T-helper 1 cell treated with Interleukin-12 subunit alpha and Interleukin-12 subunit beta and Interleukin-4 antibody, amounts not matched to agents 30 ng/mL and 1 ng/mL, for 36 hours (primary cell): ENCODE data around the gene HVCN1. TPM values are rescaled to one million over a fixed set of nuclear protein-coding genes. Genes with fewer than 3 reads are reported as not detected.
"Not testable (repeated sequence)": the region's sequence is repeated elsewhere in the genome, so short reads cannot be mapped to it uniquely, and the experiment has no call there.

Experiments
- intact Hi-C: fragments of 100-400 bp; cut with micrococcal nuclease; formaldehyde crosslinking; loops from one replicate; pipeline ENCODE4 v1.15.1; 2024
- total RNA-seq: library from RNA; stranded (reverse); gene quantifications from 2 replicates; pipeline ENCODE4 v1.2.3, GENCODE V29; 2022

The HVCN1 gene
- total RNA-seq, 1 donor from 2014 or later, result 8.9 TPM

GRCh38 chr12:110670161-110670701, 18.7 kb downstream of the HVCN1 start:
- intact Hi-C loops, result loop anchor here (1.0 kb wide), 2 partner anchors 19 to 156 kb away; partner anchors contain the start of gene HVCN1

- intact Hi-C loops, result no loop called here
Observed at GRCh38 chr12:110669193-110669502, 19.8 kb downstream of the HVCN1 start.

GRCh38 chr12:110668480-110669192, 20.3 kb downstream of the HVCN1 start:
- intact Hi-C loops, result no loop called here

GRCh38 chr12:110667671-110668070, 21.2 kb downstream of the HVCN1 start:
- intact Hi-C loops, result no loop called here

- intact Hi-C loops, result no loop called here
Observed at GRCh38 chr12:110666892-110667291, 22.0 kb downstream of the HVCN1 start.

- intact Hi-C loops, result no loop called here
Observed at GRCh38 chr12:110661337-110661972, 27.5 kb downstream of the HVCN1 start.

- intact Hi-C loops, result no loop called here
Observed at GRCh38 chr12:110658878-110659277, 30.0 kb downstream of the HVCN1 start.

- intact Hi-C loops, result no loop called here
Observed at GRCh38 chr12:110658242-110658641, 30.7 kb downstream of the HVCN1 start.

- intact Hi-C loops, result no loop called here
Observed at GRCh38 chr12:110657747-110658146, 31.2 kb downstream of the HVCN1 start.

GRCh38 chr12:110656071-110656655, 32.8 kb downstream of the HVCN1 start:
- intact Hi-C loops, result no loop called here

- intact Hi-C loops, result not testable (repeated sequence)
Observed at GRCh38 chr12:110654238-110654637, 34.7 kb downstream of the HVCN1 start.

GRCh38 chr12:110649341-110649847, 39.5 kb downstream of the HVCN1 start:
- intact Hi-C loops, result no loop called here

- intact Hi-C loops, result no loop called here
Observed at GRCh38 chr12:110647631-110648040, 41.3 kb downstream of the HVCN1 start.

GRCh38 chr12:110641521-110641920, 47.4 kb downstream of the HVCN1 start:
- intact Hi-C loops, result no loop called here

GRCh38 chr12:110640275-110641025, 48.5 kb downstream of the HVCN1 start:
- intact Hi-C loops, result no loop called here

GRCh38 chr12:110639336-110640141, 49.4 kb downstream of the HVCN1 start:
- intact Hi-C loops, result no loop called here

- intact Hi-C loops, result no loop called here
Observed at GRCh38 chr12:110638796-110639195, 50.1 kb downstream of the HVCN1 start.

- intact Hi-C loops, result no loop called here
Observed at GRCh38 chr12:110637869-110638441, 51.0 kb downstream of the HVCN1 start.

- intact Hi-C loops, result no loop called here
Observed at GRCh38 chr12:110636516-110636915, 52.4 kb downstream of the HVCN1 start.

- intact Hi-C loops, result no loop called here
Observed at GRCh38 chr12:110635055-110635454, 53.9 kb downstream of the HVCN1 start.
